ENCODE measurements around the gene FCHO1.
A peak's percentile ranks its signal among the peaks of the same experiment; 100 is the strongest.
"Not testable (repeated sequence)": the region's sequence is repeated elsewhere in the genome, so short reads cannot be mapped to it uniquely, and the experiment has no call there.

The FCHO1 gene

DNA sequence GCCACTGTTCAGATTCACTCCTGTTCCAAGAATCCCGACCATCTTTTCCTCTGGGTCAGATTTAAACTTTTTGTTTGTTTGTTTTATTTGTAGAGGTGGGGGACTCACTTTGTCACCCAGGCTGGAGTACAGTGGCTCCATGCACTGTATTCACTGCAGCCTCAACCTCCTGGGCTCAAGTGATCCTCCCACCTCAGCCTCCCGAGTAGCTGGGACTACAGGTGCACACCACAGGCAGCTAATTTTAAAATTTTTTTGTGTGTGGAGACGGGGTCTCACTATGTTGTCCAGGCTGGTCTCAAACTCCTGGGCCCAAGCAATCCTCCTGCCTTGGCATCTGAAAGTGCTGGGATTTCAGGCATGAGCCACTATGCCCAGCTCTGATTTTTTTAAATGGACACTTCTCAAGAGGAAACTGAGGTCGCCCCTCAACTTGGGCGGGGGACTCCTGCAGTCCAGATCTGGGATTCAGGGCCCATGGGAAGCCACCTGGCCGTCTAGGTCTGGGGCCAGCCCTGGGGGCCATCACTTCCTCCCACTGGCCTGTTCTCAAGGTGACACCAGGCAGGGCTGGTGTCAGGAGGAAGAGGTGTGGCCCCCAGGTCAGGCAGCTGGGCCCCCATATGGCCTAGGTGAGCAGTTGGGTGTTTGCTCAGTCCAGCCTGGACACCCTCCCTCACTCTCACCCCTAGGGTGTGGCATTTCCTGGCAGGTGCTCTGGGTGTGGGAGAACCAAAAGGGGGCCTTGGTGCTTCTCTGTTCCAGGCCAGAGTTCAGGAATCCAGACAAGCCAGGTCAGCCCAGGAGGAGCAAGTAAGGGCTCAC is 44.9 kb downstream of the FCHO1 start:
- no peak for DNase-seq

DNA sequence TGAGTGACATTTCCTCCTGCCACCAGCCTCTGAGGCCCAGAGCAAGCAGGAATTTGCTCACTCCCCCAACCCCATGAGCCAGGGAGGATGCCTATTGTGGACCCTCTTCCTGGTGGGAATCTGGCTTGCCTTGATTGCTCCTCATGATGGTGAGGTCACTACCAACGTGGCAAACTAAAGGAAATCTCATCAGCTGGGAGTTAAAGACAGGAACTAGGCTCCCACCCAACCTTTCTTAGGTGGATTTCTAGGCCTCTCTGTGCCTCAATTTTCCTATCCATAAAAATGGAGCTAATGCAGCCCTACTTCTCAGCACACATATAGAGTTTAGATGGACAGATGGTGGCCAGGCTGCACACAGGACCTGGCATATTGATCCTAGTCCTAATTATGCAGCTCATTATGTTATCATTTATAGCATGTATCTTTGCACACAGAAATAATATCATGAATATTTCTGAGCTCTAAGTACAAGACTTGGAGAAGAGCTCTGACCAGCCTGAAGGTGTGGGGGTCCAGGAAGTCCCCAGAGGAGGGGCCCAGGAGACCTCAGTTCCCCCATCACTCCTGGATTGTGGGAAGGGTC is 45.7 kb downstream of the FCHO1 start:
- DNase-seq = no peak

DNA sequence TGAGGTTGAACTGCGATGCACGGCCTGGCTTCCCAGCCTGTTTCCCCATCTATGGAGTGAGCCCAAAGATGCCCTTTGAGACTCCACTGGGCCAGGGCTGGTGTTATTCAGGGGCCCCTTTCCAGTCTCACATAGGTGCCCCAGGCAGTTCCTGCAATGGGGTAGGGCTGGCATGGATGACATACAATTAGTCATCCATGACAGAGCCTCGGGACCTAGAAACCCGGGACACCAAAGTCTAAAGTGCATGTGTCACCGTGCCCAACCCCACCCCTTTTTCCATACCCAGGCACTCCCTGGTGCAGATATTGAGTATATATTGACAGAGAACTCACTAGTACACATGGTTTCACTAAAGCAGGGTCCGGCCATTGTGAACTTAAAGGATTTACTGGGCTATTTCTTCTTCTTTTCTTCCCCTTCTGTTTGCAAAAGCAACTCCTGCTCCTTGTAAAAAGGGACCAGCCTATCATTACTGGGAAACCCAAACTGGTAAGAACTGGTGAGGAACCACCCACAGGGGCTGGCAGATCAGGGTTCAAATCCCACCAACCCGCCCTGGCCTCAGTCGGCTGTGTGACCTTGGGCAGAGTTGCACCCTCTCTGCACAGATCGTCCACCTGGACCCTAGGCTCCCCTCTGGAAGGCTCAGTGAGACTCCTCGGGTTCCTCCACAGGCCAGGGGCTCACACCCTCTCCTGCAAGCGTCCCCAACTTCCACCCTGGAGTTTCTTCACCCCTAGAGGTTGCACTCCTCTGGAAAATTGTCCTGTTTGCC is 46.3 kb downstream of the FCHO1 start:
- peak; percentile 25 for DNase-seq

DNA sequence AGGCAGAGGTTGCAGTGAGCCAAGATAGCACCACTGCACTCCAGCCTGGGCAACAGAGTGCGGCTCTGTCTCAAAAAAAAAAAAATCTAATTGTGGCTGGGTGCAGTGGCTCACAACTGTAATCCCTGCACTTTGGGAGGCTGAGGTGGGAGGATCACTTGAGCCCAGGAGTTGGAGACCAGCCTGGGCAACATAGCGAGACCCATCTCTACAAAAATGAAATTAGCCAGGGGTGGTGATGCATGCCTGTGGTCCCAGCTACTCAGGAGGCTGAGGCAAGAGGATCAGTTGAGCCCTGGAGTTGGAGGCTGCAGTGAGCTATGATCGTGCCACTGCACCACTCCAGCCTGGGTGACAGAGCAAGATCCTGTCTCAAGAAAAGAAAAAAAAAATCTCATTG is 47.3 kb downstream of the FCHO1 start:
- DNase-seq = not testable (repeated sequence)

DNA sequence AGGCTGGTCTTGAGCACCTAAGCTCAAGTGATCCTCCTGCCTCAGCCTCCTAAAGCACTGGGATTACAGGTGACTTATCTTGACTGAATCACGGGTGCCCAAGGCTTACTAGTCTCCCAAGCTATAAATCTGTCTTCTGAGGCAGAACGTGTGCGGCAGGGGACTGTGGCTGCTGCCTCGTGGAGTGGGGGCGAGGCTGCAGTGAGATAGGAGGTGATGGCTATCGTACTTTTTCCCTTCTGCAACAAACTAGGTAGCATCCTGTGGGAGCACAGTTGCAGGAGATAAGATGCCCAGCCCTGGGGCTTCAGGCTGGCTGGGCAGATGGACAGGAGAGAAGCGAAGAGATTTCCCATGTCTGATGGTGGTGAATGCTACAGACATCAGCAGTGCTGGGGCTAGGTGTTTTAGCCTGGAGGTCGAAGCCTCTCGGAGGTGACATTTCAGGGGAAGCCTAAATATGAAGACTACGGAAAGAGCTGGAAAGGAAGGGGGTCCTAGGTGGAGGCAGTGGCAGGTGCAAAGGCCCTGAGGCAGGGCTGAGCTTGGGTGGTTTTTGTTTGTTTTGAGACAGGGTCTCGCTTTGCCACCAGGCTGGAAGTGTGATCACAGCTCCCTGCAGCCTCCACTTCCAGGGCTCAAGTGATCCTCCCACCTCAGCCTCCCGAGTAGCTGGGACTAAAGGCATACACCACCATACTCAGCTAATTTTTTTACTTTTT is 51.0 kb downstream of the FCHO1 start:
- DNase-seq = no peak

DNA sequence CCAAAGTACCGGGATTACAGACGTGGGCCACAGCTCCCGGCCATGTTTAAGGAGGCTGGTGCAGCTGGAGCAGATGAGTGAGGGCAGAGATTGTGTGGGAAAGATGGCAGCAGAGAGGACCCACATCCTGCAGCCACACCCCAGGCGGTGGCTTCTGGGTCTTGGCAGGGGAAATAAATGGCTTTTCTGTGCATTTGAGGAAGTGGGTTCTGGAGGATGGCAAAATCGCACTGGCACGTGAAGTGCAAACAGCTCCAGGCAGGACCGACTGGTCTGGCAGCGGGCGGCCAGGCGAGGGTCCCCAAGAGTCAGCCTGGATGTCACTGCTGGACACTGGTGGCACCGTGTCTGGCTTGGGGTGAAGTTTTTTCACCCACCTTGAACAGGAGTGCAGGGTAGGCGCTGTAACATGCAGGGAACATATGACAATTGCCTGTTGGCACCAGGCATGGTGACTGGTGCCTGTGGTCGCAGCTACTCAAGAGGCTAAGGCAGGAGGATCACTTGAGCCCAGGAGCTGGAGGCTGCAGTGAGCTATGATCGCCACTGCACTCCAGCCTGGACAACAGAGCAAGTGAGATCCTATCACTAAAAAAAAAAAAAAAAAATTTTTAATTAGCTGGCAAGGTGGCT is 52.1 kb downstream of the FCHO1 start:
- DNase-seq = no peak

DNA sequence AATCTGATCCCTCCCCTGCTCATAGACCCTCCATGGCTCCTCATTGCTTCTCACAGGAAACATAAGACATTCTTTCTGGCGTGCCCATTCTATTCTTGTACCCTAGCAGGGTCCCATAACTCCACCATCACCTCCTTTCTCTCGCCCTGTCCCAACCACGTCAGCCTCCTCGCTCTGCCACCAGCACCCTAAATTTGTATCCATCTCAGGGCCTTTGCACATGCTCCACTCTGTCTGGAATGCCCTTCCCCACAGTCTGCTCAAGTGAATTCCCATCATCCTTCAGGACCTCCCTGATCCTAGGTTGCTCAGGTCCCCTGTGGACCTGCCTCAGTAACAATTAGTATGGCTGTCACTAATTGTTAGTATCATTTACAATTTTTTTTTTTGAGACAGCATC is 54.1 kb downstream of the FCHO1 start:
- no peak for DNase-seq

DNA sequence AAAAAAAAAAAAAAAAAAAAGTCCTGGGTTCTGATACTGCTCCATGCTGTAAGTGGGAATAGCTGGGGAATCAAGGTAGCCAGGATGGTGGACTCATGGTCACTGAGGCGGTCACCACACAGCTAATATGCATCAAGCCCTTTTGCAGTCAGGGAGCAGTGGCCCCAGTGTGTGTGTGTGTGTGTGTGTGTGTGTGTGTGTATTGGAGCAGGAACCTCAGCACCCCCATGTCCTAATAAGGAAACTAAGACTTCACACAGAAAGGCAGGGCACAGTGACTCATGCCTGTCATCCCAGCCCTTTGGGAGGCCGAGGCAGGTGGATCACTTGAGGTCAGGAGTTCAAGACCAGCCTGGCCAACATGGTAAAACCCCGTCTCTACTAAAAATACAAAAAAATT is 55.7 kb downstream of the FCHO1 start:
- no peak for DNase-seq

DNA sequence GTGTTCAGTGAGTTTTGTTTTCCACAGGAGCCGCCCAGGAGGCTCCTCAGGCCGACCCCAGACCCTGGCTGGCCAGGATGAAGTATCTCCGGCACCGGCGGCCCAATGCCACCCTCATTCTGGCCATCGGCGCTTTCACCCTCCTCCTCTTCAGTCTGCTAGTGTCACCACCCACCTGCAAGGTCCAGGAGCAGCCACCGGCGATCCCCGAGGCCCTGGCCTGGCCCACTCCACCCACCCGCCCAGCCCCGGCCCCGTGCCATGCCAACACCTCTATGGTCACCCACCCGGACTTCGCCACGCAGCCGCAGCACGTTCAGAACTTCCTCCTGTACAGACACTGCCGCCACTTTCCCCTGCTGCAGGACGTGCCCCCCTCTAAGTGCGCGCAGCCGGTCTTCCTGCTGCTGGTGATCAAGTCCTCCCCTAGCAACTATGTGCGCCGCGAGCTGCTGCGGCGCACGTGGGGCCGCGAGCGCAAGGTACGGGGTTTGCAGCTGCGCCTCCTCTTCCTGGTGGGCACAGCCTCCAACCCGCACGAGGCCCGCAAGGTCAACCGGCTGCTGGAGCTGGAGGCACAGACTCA is 56.5 kb downstream of the FCHO1 start:
- DNase-seq = no peak

DNA sequence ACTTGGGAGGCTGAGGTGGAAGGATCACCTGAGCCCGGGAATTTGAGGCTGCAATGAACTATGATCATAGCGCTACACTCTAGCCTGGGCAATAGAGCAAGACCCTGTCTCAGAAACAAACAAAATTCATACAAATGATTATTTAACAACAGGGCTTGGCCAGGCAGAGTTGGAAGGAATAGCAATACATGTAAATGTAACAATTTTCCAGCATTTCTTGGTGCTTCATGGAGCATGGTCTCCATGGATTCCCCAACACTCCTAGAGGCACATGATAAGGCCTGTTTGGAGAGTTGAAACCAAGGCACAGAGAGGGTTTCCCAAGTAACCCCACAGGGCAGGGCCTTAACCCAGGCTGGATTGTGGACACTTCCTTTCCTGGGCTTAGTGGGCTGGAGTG is 59.8 kb downstream of the FCHO1 start:
- DNase-seq = no peak

DNA sequence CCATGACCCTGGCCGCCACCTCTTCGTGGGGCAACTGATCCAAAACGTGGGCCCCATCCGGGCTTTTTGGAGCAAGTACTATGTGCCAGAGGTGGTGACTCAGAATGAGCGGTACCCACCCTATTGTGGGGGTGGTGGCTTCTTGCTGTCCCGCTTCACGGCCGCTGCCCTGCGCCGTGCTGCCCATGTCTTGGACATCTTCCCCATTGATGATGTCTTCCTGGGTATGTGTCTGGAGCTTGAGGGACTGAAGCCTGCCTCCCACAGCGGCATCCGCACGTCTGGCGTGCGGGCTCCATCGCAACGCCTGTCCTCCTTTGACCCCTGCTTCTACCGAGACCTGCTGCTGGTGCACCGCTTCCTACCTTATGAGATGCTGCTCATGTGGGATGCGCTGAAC is 60.4 kb downstream of the FCHO1 start:
- no peak for DNase-seq

DNA sequence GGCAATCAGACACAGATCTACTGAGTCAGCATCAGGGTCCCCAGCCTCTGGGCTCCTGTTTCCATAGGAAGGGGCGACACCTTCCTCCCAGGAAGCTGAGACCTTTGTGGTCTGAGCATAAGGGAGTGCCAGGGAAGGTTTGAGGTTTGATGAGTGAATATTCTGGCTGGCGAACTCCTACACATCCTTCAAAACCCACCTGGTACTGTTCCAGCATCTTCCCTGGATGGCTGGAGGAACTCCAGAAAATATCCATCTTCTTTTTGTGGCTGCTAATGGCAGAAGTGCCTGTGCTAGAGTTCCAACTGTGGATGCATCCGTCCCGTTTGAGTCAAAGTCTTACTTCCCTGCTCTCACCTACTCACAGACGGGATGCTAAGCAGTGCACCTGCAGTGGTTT is 60.8 kb downstream of the FCHO1 start:
- DNase-seq = no peak

DNA sequence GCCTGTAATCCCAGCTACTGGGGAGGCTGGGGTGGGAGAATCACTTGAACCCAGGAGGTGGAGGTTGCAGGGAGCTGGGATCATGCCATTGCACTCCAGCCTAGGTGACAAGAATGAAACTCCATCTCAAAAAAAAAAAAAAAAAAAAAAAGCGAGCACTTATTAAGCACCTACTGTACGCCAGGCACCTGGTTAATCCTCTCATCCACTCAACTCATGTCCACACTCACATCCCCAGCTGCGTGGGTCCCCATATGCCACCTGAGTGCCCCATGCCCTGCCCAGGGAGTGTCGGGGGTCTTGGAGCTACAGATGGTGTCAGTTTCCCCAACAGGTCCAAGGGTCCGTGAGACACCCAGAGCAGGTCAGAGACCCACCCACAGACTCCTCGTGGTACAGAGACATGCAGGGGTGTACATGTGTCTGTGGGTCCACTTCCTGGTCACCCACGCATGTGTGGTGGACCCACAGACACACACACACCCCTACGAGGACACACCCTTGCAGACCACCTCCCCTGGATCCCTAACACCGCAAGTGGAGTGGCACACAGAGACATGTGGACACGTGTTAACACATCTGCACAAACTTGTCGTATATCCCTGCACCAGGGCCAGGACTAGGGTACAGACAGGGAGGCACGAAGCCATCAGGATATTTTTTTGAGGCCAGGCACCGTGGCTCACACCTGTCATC is 66.5 kb downstream of the FCHO1 start:
- DNase-seq = no peak

DNA sequence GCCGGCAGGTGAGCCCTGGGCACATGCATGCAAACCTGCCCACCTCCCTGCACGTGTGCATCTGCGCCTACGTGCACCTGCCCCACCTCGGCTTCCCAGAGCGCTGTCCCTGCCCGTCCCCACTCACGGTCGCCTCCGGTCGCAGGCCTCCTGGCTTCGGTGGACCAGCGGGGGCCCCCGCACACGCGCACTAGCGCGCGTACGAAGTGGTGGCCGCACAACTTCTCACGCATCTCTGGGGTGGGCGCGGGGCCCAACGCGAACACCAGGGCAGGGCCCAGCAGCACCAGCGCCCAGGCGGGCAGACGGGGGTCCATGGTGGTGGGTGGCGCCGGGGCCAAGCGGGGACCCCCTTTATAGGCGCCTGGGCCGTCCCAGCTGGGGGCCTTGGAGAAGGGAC is 69.9 kb downstream of the FCHO1 start, which contains the start of gene INSL3:
Gene INSL3, minus strand, starts transcription at position 330 of the 400 bp plus-strand sequence. Its CDS starts 13 bp downstream, at position 317.
- no peak for DNase-seq

DNA sequence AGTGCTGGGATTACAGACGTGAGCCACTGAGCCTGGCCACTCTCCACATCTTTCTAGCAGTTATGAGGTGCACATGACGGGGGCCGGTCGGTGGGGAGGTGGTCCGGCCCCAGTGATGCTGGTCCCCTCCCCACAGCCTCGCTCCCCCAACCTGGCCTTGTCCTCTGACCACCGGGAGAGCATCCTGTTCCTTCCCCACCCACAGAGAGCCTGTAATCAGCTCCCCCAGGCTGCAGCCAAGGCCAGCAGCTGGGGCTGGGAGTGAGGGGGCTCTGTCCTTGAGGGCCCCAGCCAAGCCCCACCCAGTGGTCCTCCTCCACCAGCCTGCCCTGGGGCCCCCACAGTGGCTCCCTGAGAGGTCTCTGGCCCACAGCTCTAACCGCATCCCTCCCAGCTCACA is 73.1 kb downstream of the FCHO1 start:
- DNase-seq = no peak

DNA sequence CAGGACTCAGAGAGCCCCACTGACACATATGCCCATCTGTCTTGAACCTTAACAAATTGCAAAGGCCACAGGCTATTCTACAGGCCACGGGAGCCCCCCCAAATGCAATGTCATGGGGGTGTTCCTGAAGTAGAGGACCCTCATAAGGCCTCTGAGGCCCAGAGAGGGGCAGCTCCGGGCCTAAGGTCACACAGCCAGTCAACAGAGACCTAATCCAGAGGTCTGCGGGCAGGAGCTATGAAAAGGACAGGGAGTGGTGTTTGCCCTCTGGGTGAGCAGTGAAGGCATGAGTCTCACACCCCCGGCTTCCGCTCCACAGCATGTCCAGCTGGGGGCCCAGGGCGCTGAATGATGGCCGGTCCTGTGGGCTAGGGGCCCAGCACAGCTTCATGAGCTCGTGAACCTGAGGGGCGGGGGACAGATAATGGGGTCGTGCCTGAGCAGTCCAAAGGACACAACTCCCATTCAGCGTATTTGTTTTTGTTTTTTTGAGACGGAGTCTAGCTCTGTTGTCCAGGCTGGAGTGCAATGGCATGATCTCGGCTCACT is 75.3 kb downstream of the FCHO1 start:
- DNase-seq = no peak

DNA sequence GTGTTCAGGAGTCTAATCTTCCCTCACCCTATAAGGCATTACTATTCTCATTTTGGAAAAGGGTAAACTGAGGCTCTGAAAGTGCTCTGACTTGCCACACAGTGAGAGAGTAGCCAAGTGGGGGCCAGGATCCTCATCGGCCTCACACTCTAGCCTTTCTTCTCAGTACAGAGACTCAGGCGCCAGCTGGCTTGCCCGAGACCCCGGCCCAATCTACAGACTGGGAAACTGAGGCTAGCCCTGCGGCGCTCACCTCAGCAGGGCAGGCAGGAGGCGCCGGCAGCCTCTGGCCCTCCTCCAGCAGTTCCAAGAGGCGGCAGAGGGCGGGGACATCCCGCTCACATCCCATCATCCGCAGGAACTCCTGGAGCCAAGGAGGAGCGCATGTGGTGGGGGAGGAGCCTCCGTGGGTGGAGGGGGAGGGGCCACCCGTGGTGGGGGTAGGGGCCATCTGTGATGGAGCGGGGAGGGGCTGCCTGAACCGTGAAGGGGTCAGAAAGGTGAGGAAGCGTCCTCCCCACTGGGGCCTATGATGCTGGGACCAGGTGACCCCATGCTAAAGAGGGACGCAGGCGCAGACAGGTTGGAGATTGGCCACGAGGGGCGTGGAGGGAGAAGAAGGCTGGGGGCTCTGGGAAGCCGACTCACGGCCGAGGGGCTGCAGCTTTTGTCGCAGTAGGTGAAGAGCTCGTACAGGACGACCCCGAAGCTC is 78.7 kb downstream of the FCHO1 start:
- no peak for DNase-seq

DNA sequence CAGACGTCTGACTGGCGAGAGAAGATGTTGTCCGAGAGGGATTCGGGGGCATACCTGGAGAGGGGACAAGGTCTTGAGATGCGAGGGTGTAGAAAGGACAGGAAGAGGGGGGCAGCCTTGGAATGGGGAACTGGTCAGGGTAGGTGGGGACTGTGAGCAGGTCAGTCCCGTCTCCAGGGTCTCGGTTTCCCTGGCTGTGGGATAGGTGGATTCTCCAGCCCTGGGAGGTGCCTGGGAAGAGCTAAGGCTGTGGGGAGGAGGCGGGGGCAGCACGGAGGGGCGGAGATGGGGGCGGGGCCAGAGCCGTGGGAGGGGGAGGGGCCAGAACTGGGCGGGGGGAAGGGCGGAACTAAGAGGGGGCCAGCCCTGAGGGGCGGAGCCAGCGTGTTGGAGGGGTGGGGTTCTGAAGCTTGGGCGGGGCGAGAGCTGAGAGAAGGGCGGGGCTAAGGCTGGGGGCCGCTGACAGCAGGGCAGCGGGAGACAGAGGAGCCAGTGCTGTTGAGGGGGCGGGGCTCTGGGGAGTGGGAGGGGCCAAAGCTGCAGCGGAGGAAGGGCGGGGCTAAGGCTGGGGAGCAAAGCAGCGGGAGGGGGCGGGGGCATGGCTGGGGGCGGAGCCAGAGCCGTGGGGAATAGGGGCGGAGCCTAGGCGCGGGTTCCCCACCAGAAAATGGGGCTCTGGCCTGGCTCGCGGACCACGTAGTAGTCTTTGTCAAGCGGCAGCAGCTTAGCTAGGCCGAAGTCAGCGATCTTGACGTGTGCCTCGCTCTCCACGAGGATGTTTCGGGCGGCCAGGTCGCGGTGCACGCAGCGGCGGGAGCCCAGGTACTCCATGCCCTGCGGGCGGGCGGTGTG is 79.5 kb downstream of the FCHO1 start:
- no peak for DNase-seq

DNA sequence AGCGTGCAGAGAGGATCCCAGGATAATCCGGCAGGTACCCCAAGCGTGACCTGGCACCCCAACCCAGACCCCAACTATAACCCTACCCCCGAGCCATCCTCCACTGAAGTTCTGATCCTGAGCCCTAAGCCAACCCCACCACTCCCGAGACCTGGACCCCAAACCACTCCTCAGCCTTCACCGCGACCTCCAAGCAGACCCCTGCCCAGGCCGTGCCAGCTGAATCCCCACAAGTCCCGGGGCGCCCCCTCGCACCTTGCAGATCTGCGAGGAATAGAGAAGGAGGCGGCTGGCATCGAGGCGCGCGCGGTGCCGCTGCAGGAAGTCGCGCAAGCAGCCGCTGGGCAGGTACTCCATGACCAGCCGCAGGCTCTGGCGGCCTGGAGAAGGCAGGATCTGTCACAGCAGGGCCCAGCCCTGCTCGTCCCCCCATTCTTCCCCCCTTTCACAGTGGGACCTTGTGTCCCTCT is 80.2 kb downstream of the FCHO1 start:
- no peak for DNase-seq
